ENCODE results near the gene NFU1. TPM values are rescaled to one million over a fixed set of nuclear protein-coding genes. Genes with fewer than 3 reads are reported as not detected.

Gene NFU1
- total RNA-seq, 1 experiment from 2014 or later, result 38.2 TPM

- BruUV-seq (replicated peaks), result no TSS peak
- H3K4me1 ChIP-seq (ENCODE audit: control insufficient read depth in 1 of 2, insufficient read depth in 2 of 2, low read length in 2 of 2), result no peaks in the 10 kb centered on the region
- no peaks in the 10 kb centered on the region for H4K20me1 ChIP-seq (ENCODE audit: insufficient read depth)
- TF ChIP-seq YY1 (IDR thresholded peaks at IDR 0.05; ENCODE audit: extremely low read depth, insufficient replicate concordance, low read depth, low read length) (no peak), JUND (IDR thresholded peaks at IDR 0.05) (no peak), CBX3 (IDR thresholded peaks at IDR 0.05; ENCODE audit: low read depth) (no peak), ZFX (IDR thresholded peaks at IDR 0.05) (no peak), MAX (IDR thresholded peaks at IDR 0.05) (no peak), CTCF (IDR thresholded peaks at IDR 0.05 in 2 of 3, conservative IDR thresholded peaks at IDR 0.05 in 1 of 3; ENCODE audit: borderline replicate concordance in 1 of 3, insufficient read depth in 1 of 3, low read depth in 2 of 3, low read length in 2 of 3) (no peak), ZNF274 (IDR thresholded peaks at IDR 0.05; ENCODE audit: low read depth, low read length) (no peak), TCF7L2 (IDR thresholded peaks at IDR 0.05; ENCODE audit: borderline replicate concordance, extremely low read depth, insufficient read depth, insufficient read length) (no peak), SIN3A (IDR thresholded peaks at IDR 0.05; ENCODE audit: low read depth) (no peak), FOSL1 (IDR thresholded peaks at IDR 0.05; ENCODE audit: low read depth) (no peak)
- TF ChIP-seq, protein P1, sequence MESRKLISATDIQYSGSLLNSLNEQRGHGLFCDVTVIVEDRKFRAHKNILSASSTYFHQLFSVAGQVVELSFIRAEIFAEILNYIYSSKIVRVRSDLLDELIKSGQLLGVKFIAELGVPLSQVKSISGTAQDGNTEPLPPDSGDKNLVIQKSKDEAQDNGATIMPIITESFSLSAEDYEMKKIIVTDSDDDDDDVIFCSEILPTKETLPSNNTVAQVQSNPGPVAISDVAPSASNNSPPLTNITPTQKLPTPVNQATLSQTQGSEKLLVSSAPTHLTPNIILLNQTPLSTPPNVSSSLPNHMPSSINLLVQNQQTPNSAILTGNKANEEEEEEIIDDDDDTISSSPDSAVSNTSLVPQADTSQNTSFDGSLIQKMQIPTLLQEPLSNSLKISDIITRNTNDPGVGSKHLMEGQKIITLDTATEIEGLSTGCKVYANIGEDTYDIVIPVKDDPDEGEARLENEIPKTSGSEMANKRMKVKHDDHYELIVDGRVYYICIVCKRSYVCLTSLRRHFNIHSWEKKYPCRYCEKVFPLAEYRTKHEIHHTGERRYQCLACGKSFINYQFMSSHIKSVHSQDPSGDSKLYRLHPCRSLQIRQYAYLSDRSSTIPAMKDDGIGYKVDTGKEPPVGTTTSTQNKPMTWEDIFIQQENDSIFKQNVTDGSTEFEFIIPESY (IDR thresholded peaks at IDR 0.05; ENCODE audit: extremely low read depth, insufficient replicate concordance, low read length), result no peak
- TF ChIP-seq, protein P2, sequence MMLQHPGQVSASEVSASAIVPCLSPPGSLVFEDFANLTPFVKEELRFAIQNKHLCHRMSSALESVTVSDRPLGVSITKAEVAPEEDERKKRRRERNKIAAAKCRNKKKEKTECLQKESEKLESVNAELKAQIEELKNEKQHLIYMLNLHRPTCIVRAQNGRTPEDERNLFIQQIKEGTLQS (IDR thresholded peaks at IDR 0.05), result no peak
- no peak overlapping the region for H3K27ac ChIP-seq (ENCODE audit: low read depth, low read length)
- CTCF ChIA-PET, result no interaction called here
- no peak overlapping the region for H3K4me3 ChIP-seq (replicated peaks in 1 of 2; ENCODE audit: low read depth in 1 of 2, low read length in 2 of 2)
- no peak overlapping the region for H2AFZ ChIP-seq (ENCODE audit: low read depth, low read length, poor library complexity, severe bottlenecking)
- DNase-seq (ENCODE audit: low read depth, low spot score) (no peak), ATAC-seq (no peak)
- H3K9me3 ChIP-seq (ENCODE audit: control insufficient read depth in 1 of 2, insufficient read depth in 1 of 2, low read depth in 1 of 2, low read length in 2 of 2), result no peaks in the 10 kb centered on the region
- H3K27me3 ChIP-seq (ENCODE audit: insufficient read depth, low read length), result no peaks in the 10 kb centered on the region
- intact Hi-C loops (cut with micrococcal nuclease), result no loop called here
- no peak overlapping the region for H3K4me2 ChIP-seq (ENCODE audit: low read length)
- H3K36me3 ChIP-seq (ENCODE audit: control insufficient read depth in 1 of 2, insufficient read depth in 2 of 2, low read length in 2 of 2), result no peaks in the 10 kb centered on the region
- RAD21 ChIA-PET (ENCODE audit: low non-redundant PET in 1 of 2, low total read pairs in 2 of 2, uncharacterized antibody in 2 of 2, unreplicated experiment in 2 of 2), result no interaction called here
- no peaks in the 10 kb centered on the region for H3K9me2 ChIP-seq (ENCODE audit: insufficient read depth)
- POLR2A ChIA-PET, result no interaction called here
- H3K9ac ChIP-seq (ENCODE audit: low read length), result no peak overlapping the region
- no peaks in the 10 kb centered on the region for H3K79me2 ChIP-seq (ENCODE audit: insufficient read depth, low read length)
Observed at GRCh38 chr2:69459936-69460335, 22.7 kb upstream of the NFU1 start.
